Activated CD8-positive, alpha-beta T cell treated with anti-CD3 and anti-CD28 coated beads for 36 hours (primary cell): ENCODE measurements around the gene RASA2. TPM values are rescaled to one million over a fixed set of nuclear protein-coding genes. Genes with fewer than 3 reads are reported as not detected.

Source experiments
- ATAC-seq: fragments of 200-7000 bp; cut with Tn5 transposase; one replicate; pipeline ENCODE4 v1.10.0; 2021; ENCODE audit warnings: mild to moderate bottlenecking, moderate library complexity
- CTCF ChIA-PET: fragments of 350-600 bp; sonication (Branson Sonifier 250); formaldehyde crosslinking; loops from one replicate; lab custom pipeline; 2021; ENCODE audit warnings: antibody characterized with exemption; lab: Charles Lee
- POLR2A ChIA-PET: fragments of 350-600 bp; sonication (Branson Sonifier 250); formaldehyde crosslinking; loops from one replicate; lab custom pipeline; 2021; ENCODE audit warnings: antibody characterized with exemption; lab: Charles Lee
- DNase-seq: peaks from one replicate; pipeline ENCODE4 v3.0.0-alpha.2; 2020
- H3K27ac Mint-ChIP-seq: one replicate; pipeline ENCODE4 v1.8.0; 2021; ENCODE audit warnings: mild to moderate bottlenecking, mixed read lengths
- H3K27me3 Mint-ChIP-seq: one replicate; pipeline ENCODE4 v1.8.0; 2021; ENCODE audit warnings: mixed read lengths
- H3K36me3 Mint-ChIP-seq: one replicate; pipeline ENCODE4 v1.8.0; 2021; ENCODE audit warnings: low read depth, mixed read lengths
- H3K4me1 Mint-ChIP-seq: one replicate; pipeline ENCODE4 v1.8.0; 2021; ENCODE audit warnings: low read depth, mixed read lengths
- H3K4me3 Mint-ChIP-seq: one replicate; pipeline ENCODE4 v1.8.0; 2021; ENCODE audit warnings: mild to moderate bottlenecking, moderate library complexity, mixed read lengths
- H3K9me3 Mint-ChIP-seq: one replicate; pipeline ENCODE4 v1.8.0; 2021; ENCODE audit warnings: mixed read lengths
- CTCF ChIP-seq: fragments of 200-600 bp; IDR thresholded peaks from one replicate; pipeline ENCODE4 v1.8.0; 2022; ENCODE audit warnings: antibody characterized with exemption, mild to moderate bottlenecking
- intact Hi-C: fragments of 100-400 bp; cut with micrococcal nuclease; formaldehyde crosslinking; loops from one replicate; pipeline ENCODE4 v1.10.0; 2022
- total RNA-seq, 2 experiments: library from RNA; stranded (reverse); gene quantifications; one replicate each; pipeline ENCODE4 v1.2.3, GENCODE V29; 2021

Gene RASA2
- total RNA-seq, 2 experiments from 2014 or later = 35.4 to 41.5 TPM

- POLR2A ChIA-PET = interaction anchor here (0.6 to 0.9 kb wide), 2 partner anchors 17 to 34 kb away, joined by 3 to 7 read pairs; no protein-coding TSS in a partner anchor
- Mint-ChIP-seq H3K27me3 (no peaks in the 10 kb centered on the region), H3K9me3 (peaks cover 5% of the 10 kb centered on the region), H3K36me3 (peaks cover 60% of the 10 kb centered on the region), H3K27ac (peak overlapping the region; percentile 66), H3K4me1 (peaks cover 65% of the 10 kb centered on the region), H3K4me3 (no peak overlapping the region)
- TF ChIP-seq CTCF = no peak
- CTCF ChIA-PET = no interaction called here
- no peak for ATAC-seq
- intact Hi-C loops = no loop called here
- DNase-seq = no peak
Measured at GRCh38 chr3:141521781-141522180, 35.0 kb downstream of the RASA2 start.

GRCh38 chr3:141523615-141524375, 37.0 kb downstream of the RASA2 start:
- ChIA-PET POLR2A (interaction anchor here (0.6 to 3.8 kb wide), 5 partner anchors 8 to 269 kb away, joined by 3 to 20 read pairs (median 8); partner anchors contain the start of gene RASA2), CTCF (interaction anchor here (0.8 to 1.0 kb wide), 2 partner anchors 37 to 38 kb away, joined by 3 read pairs; no protein-coding TSS in a partner anchor)
- H3K36me3 Mint-ChIP-seq = peaks cover 43% of the 10 kb centered on the region
- H3K9me3 Mint-ChIP-seq = no peaks in the 10 kb centered on the region
- intact Hi-C loops = no loop called here
- ATAC-seq (peak; percentile 46), DNase-seq (no peak)
- H3K27ac Mint-ChIP-seq = peak overlapping the region; percentile 64
- H3K4me1 Mint-ChIP-seq = peaks cover 71% of the 10 kb centered on the region
- no peaks in the 10 kb centered on the region for H3K27me3 Mint-ChIP-seq
- no peak overlapping the region for H3K4me3 Mint-ChIP-seq
- no peak for TF ChIP-seq CTCF

- Mint-ChIP-seq H3K4me3 (no peak overlapping the region), H3K4me1 (peaks cover 71% of the 10 kb centered on the region), H3K27me3 (no peaks in the 10 kb centered on the region), H3K36me3 (peaks cover 33% of the 10 kb centered on the region), H3K9me3 (no peaks in the 10 kb centered on the region), H3K27ac (peak overlapping the region; percentile 53)
- CTCF ChIA-PET = interaction anchor here (0.6 to 2.0 kb wide), 8 partner anchors 10 to 70 kb away, joined by 3 to 5 read pairs (median 3); no protein-coding TSS in a partner anchor
- POLR2A ChIA-PET = interaction anchor here (1.1 to 3.8 kb wide), 4 partner anchors 10 to 38 kb away, joined by 3 to 20 read pairs (median 10); partner anchors contain the start of gene RASA2
- TF ChIP-seq CTCF = no peak
- intact Hi-C loops = no loop called here
- no peak for ATAC-seq
- DNase-seq = no peak
Measured at GRCh38 chr3:141524988-141525387, 38.2 kb downstream of the RASA2 start.

- POLR2A ChIA-PET = interaction anchor here (1.1 to 3.8 kb wide), 3 partner anchors 10 to 39 kb away, joined by 3 to 20 read pairs (median 13); partner anchors contain the start of gene RASA2
- H3K9me3 Mint-ChIP-seq = no peaks in the 10 kb centered on the region
Measured at GRCh38 chr3:141525814-141526213, 39.0 kb downstream of the RASA2 start.

More at GRCh38 chr3:141525814-141526213, 39.0 kb downstream of the RASA2 start:
- CTCF ChIA-PET = interaction anchor here (0.6 to 2.0 kb wide), 5 partner anchors 25 to 66 kb away, joined by 3 to 5 read pairs (median 3); no protein-coding TSS in a partner anchor
- Mint-ChIP-seq H3K4me3 (no peak overlapping the region), H3K27me3 (no peaks in the 10 kb centered on the region), H3K4me1 (peaks cover 74% of the 10 kb centered on the region), H3K36me3 (peaks cover 28% of the 10 kb centered on the region), H3K27ac (peak overlapping the region; percentile 71)
- ATAC-seq (no peak), DNase-seq (no peak)
- intact Hi-C loops = no loop called here
- TF ChIP-seq CTCF = no peak
